Loucy (cell line): ENCODE measurements around the gene WDPCP.

ENCODE experiments used
- CTCF ChIP-seq: fragments of 200-600 bp; sonication (generic); conservative IDR thresholded peaks from 2 replicates; pipeline ENCODE4 v1.5.1; 2014; ENCODE audit warnings: mild to moderate bottlenecking, antibody characterized with exemption, low read length
- EZH2phosphoT487 ChIP-seq: fragments of 200-600 bp; IDR thresholded peaks from 2 replicates; pipeline ENCODE4 v1.6.1; 2018; ENCODE audit warnings: antibody characterized with exemption, mild to moderate bottlenecking, moderate library complexity, borderline replicate concordance

GRCh38 chr2:63538390-63538789, 49.9 kb downstream of the WDPCP start:
- TF ChIP-seq CTCF (no peak), EZH2phosphoT487 (no peak)
